ENCODE measurements around the gene ZNF329. TPM values are rescaled to one million over a fixed set of nuclear protein-coding genes. Genes with fewer than 3 reads are reported as not detected.
A peak's percentile ranks its signal among the peaks of the same experiment; 100 is the strongest.

The ZNF329 gene
- total and polyA plus RNA-seq, 2 of the 13 experiments (the other 11 are each of a cell fraction or from before 2014, with no cell fraction given): 3.8 to 9.6 TPM

GRCh38 chr19:58170860-58171259 is 20.3 kb upstream of the ZNF329 start:
- Histone ChIP-seq H3K36me3 (replicated peaks in 1 of 2; ENCODE audit: control insufficient read depth in 1 of 2, insufficient read depth in 2 of 2, low read length in 2 of 2) (no peaks in the 10 kb centered on the region), H3K79me2 (ENCODE audit: insufficient read depth, low read length) (no peaks in the 10 kb centered on the region), H3K4me3 (replicated peaks in 1 of 3; ENCODE audit: insufficient read depth in 1 of 3, low read depth in 2 of 3, low read length in 3 of 3) (no peak overlapping the region), H3K4me1 (ENCODE audit: insufficient read depth, low read length) (no peaks in the 10 kb centered on the region), H4K20me1 (ENCODE audit: insufficient read depth, low read length) (no peaks in the 10 kb centered on the region), H3K9me3 (ENCODE audit: low read length) (peaks cover 80% of the 10 kb centered on the region), H3K4me2 (ENCODE audit: low read depth, low read length) (no peak overlapping the region), H3K27me3 (ENCODE audit: control insufficient read depth in 1 of 2, insufficient read depth in 2 of 2, low read length in 2 of 2) (no peaks in the 10 kb centered on the region), H2AFZ (ENCODE audit: low read length) (no peak overlapping the region), H3K27ac (ENCODE audit: extremely low read length, insufficient read depth, low read length) (no peak overlapping the region), H3K9ac (ENCODE audit: insufficient read depth, low read depth, low read length) (no peak overlapping the region)
- 0% methylated on average over 1 of the region's 1 CpG for WGBS (ENCODE audit: low lambda C conversion rate)
- ChIA-PET POLR2A (interaction anchor here (0.8 kb wide), 1 partner anchor 13 kb away, joined by 3 read pairs; the partner anchor contains the start of gene ZNF274), CTCF (ENCODE audit: low intra/inter-chr PET ratio, low total read pairs) (no interaction called here)
- no TSS peak for BruUV-seq (replicated peaks)
- no peak for FAIRE-seq
- intact Hi-C loops (cut with micrococcal nuclease; ENCODE audit: unreplicated experiment): no loop called here
- in situ Hi-C loops (cut with HindIII; ENCODE audit: extremely low pct_ligation_motif_present, low pct_unique_long_range_greater_than_20kb): no loop called here
- no peak for ATAC-seq
- TF ChIP-seq PHF21A (CRISPR knock-in tag; IDR thresholded peaks at IDR 0.05): no peak
- TF ChIP-seq CREB1 (IDR thresholded peaks at IDR 0.05): peak; percentile 25; the same call in 1 of the 2 replicates
- no peak for TF ChIP-seq CREB1 (CRISPR knock-in tag; IDR thresholded peaks at IDR 0.05)
- no peak for DNase-seq (ENCODE audit: low spot score)

- ATAC-seq (no peak), DNase-seq (ENCODE audit: low spot score) (no peak), FAIRE-seq (no peak)
- in situ Hi-C loops (cut with HindIII; ENCODE audit: extremely low pct_ligation_motif_present, low pct_unique_long_range_greater_than_20kb) (no loop called here), intact Hi-C loops (cut with micrococcal nuclease; ENCODE audit: unreplicated experiment) (no loop called here)
- no TSS peak for BruUV-seq (replicated peaks)
- Histone ChIP-seq H3K79me2 (ENCODE audit: insufficient read depth, low read length) (no peaks in the 10 kb centered on the region), H3K4me1 (ENCODE audit: insufficient read depth, low read length) (no peaks in the 10 kb centered on the region), H3K27me3 (ENCODE audit: control insufficient read depth in 1 of 2, insufficient read depth in 2 of 2, low read length in 2 of 2) (no peaks in the 10 kb centered on the region; a peak in 1 of 5 replicates), H3K9ac (ENCODE audit: insufficient read depth, low read depth, low read length) (no peak overlapping the region), H3K27ac (ENCODE audit: extremely low read length, insufficient read depth, low read length) (no peak overlapping the region), H3K4me2 (ENCODE audit: low read depth, low read length) (no peak overlapping the region), H3K9me3 (ENCODE audit: low read length) (peaks cover 83% of the 10 kb centered on the region), H3K36me3 (replicated peaks in 1 of 2; ENCODE audit: control insufficient read depth in 1 of 2, insufficient read depth in 2 of 2, low read length in 2 of 2) (no peaks in the 10 kb centered on the region), H4K20me1 (ENCODE audit: insufficient read depth, low read length) (no peaks in the 10 kb centered on the region), H3K4me3 (replicated peaks in 1 of 3; ENCODE audit: insufficient read depth in 1 of 3, low read depth in 2 of 3, low read length in 3 of 3) (no peak overlapping the region), H2AFZ (ENCODE audit: low read length) (no peak overlapping the region)
- ChIA-PET POLR2A (no interaction called here), CTCF (ENCODE audit: low intra/inter-chr PET ratio, low total read pairs) (no interaction called here)
- WGBS (ENCODE audit: low lambda C conversion rate): 1% methylated on average over 4 of the region's 4 CpGs
- TF ChIP-seq IKZF1 (IDR thresholded peaks at IDR 0.05): no peak
- no peak for TF ChIP-seq ZNF609 (CRISPR knock-in tag; IDR thresholded peaks at IDR 0.05; ENCODE audit: borderline replicate concordance)
- TF ChIP-seq ZNF274 (CRISPR knock-in tag; IDR thresholded peaks at IDR 0.05): peak; percentile 63; the same call in 1 of the 2 replicates
- no peak for TF ChIP-seq ZFP91 (CRISPR knock-in tag; IDR thresholded peaks at IDR 0.05; ENCODE audit: borderline replicate concordance)
- no peak for TF ChIP-seq CCDC6 (CRISPR knock-in tag; IDR thresholded peaks at IDR 0.05)
- TF ChIP-seq RAD51 (IDR thresholded peaks at IDR 0.05; ENCODE audit: borderline replicate concordance): no peak
- TF ChIP-seq NR2F6 (IDR thresholded peaks at IDR 0.05): no peak
- no peak for TF ChIP-seq NR2F6 (CRISPR knock-in tag; IDR thresholded peaks at IDR 0.05)
Observed at GRCh38 chr19:58166708-58167280, 16.2 kb upstream of the ZNF329 start.
